Skeletal muscle cell (primary cell): ENCODE results near the gene DLG1.

ENCODE experiments used
- DNase-seq: peaks from one replicate; pipeline ENCODE4 v3.0.0-alpha.2; 2010; ENCODE audit warnings: low read depth
- H3K4me3 ChIP-seq: 2 replicates; pipeline ENCODE4 v1.5.1; 2011; ENCODE audit warnings: low read depth, mild to moderate bottlenecking, control low read depth, low read length, moderate library complexity

The DLG1 gene

DNA sequence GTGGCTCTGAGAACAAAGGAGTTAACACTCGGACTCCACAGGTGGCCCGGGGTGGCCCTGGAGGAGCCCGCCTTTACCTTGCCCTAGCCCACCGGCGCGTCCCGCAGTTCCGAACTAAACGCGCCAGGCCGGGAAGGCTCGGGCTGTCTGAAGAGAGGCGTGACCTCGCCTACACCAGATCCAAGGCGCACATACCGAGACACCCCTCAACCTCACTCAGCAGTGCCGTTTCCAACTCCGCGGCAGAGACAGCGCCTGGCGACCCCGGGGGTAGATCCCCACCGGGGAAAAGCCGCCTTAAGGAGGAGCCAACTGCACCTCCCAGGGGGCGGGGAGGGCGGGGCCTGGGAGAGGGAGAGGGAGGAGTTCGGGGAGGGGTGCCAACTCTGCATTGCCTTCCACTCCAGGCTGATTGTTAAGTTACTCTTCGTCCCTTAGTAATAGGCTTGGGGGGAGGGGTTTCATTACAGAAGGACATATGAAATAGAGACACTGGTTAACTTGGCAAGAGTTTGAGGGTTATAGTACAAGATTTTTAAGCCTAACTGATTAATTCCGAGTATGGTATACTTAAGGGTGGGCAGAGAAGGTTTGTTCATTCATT is at the start of gene DLG1:
TSS of gene DLG1 (minus strand) at position 272 of the 604 bp plus-strand sequence. CDS start 1,408 bp downstream, outside the sequence.
- DNase-seq, result peak; percentile 83
- peak within 1 kb of the TSS; percentile 88 for H3K4me3 ChIP-seq

DNA sequence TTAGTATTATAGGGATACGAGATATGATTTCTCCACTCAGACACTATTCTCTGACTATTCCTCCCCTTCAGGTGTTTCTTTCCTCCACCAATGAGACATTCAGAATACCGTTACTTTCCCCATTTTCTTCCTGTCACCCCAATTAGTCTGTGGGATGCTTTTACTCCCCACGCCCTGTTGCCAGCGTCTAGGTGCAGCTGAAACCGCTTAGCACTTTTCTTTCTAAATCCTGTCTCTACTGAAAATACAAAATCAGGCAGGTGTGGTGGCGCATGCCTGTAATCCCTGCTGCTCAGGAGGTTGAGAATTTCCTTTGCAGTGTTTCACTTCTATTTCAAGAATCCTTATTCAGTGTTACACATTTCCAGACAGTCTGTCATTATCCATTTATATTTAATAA is 49.6 kb upstream of the DLG1 start:
- no peak overlapping the region for H3K4me3 ChIP-seq
- DNase-seq, result no peak

DNA sequence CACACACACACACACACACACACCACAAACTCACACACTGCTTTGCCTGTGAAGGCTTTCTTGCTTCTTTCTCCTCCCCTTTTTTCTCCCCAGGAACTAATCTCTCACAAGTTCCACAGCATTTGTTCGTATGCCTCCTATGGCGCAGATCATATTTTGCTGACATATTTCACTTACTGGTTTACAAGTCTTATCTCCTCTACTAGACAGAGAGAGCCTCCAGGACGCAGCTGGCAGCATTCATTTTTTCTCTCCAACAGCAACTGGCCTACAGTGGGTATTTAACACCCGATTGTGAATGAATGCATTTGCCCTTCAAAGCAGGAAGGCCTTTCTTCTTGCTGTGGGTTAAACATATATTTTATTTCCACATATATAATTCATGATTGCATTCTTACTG is 47.0 kb upstream of the DLG1 start:
- no peak overlapping the region for H3K4me3 ChIP-seq
- no peak for DNase-seq

DNA sequence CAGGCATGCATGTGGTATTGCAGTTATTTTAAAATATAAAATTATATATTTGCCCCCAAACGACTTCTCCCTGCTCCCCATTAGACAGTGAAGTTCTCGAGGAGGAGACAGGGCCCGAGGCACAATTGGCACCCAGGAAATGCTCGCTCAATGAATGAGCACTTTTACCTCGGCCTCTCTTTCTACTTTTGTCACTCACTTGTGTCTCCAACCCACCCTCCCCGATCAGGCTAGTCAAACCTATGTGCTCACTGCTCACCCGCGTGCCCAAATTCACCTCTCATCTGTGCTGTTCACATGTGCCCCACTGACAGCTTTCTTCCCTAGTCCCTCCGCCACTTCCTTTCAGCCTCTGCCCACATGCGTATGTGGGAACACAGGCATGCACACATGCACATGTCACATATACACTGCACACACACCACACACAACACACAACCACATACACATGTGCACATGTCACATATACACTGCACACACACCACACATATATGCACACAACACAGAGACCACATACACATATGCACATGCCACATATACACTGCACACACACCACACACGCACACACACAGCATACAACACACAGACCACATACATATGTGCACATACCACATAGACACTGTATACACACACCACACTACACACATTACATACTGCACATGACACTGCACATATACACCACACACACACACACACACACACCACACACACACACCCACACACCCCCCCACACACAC is 46.3 kb upstream of the DLG1 start:
- no peak overlapping the region for H3K4me3 ChIP-seq
- no peak for DNase-seq

DNA sequence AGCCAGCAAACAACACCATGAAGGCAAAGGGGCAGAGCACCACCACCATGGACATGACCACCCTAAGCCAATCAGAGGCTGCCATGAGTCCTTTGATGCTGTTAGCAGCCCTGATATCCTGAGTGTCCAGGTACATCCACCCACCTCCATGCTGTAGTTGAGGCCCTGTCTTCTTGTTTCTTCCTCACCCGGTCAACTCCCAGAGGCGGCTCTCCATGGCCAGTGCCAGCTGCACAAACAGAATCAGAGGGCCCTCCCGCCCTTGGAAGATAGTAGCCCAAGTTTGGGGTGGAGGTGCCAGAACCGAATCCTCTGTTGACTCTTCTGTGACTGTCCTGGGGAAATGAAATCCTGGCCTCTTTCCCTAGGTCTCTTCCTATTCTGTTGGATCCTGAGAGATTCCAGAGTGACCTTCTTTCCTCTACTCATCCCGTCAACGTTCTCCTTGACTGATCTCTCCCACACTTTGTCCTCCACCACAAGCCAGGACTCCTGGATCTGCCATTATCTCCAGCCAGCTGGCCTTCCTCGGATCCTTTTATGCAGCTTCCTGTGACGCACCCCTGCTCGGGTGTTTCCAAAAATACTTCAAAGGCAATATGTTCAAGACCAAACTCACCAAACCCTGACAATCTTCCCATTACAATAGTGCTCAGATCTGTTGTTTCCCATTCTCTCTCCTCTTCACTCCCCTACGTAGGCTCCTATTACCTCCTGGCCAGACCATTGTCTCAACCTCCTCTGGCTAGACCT is 45.4 kb upstream of the DLG1 start:
- no peak for DNase-seq
- no peak overlapping the region for H3K4me3 ChIP-seq

DNA sequence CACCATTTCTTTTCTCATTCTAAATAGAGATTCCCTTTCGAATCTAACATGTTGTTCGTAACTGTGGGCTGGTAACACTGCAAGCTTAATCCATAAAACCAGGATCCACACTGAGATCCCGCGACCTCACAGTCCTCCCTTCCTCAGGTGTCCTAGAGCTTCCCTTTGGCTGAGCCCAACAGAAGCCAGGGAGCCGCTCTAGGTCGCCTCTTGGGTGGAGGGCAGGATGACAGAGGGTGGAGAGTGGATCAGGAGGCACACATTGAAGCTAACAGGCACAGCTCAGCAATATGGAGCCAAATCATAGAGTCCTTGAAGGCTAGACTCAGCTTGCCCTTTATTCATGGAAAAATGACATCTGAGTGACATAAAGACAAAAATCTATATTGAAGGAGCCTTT is 44.7 kb upstream of the DLG1 start:
- no peak for DNase-seq
- H3K4me3 ChIP-seq, result no peak overlapping the region

DNA sequence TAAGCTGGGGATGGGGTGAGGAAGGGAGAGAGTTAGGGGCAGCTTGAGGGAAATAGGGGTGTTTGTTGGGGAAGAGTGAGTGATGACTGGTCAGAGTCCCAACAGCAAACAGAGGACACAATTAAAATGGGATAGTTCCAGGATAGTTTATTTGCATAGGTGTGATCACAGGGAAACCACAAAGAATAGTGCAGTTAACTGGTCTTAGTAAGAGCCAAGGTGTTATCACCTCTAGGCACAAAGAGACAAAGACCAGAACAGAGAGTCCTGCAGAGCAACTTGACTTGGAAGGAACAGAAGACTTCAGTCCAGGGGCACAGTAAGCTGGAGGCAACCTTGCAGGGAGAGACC is 42.1 kb upstream of the DLG1 start:
- DNase-seq, result no peak
- H3K4me3 ChIP-seq, result no peak overlapping the region

DNA sequence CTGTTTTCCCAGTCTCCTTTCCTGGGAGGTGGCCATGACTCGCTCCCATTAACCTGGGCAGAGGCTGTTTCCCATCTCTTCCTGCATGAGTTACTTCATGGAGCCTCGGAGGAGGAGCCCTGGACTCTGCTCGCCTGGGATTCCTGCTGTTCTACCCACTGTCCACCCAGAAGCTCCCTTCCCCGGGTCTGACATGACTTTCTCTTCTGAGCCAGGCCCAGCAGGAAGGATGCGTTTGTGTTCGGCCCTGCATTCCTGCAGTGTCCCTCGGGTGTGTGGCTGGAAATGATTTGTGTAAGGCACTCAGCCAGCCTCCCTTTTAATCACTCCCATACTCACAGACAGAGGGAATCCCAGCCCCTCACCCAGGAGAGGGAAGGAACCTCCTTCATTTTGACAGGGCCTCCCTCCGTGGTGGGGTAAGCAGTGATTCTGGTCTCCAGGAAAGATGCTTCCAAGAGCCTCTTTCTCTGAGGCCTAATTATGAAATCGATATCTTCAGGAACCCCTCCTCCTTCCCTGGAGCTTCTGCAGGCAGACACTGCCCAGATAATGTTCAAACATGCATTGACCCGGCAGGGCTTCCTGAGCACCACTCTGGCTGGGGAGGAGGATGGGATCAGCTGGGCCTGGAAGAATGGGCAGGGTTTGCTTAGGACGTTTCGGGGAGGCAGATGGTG is 41.6 kb upstream of the DLG1 start:
- peak; percentile 62 for DNase-seq
- no peak overlapping the region for H3K4me3 ChIP-seq

DNA sequence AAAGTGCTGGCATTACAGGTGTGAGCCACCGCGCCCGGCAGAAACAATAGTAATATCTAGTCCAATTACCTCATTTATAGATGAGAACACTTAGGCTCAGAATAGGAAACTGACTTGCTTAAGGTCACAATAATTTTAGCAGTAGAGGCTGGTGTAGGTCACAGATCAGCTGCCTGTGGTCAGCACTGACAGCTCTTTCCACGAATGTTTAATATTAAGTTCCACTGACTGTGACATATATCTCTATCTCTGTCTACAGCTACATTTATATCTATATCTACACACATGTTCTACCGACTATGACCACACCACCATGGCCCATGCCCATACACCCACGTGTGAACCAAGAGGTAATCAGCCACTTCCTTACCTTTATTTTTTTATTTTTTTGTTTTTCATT is 40.2 kb upstream of the DLG1 start:
- no peak for DNase-seq
- H3K4me3 ChIP-seq, result no peak overlapping the region

DNA sequence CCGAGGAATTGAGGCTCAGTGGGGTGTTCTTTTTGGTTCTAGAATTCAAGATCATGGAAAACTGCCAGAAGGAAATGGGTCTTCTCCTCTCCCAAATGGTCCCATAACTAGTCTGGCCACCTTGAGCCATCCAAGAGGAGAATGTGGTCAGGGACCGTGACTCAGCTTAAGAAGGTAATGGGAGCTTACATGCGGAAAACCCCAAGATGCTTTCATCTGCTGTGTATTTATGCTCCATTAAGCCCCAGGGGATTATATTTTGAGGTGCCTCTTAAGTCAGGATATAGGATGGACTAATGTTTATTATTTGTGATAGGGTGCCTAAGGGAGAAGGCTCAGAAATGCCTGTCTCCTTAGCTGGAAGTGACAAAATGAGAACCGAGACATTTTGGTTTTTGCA is 39.2 kb upstream of the DLG1 start:
- no peak for DNase-seq
- H3K4me3 ChIP-seq, result no peak overlapping the region

DNA sequence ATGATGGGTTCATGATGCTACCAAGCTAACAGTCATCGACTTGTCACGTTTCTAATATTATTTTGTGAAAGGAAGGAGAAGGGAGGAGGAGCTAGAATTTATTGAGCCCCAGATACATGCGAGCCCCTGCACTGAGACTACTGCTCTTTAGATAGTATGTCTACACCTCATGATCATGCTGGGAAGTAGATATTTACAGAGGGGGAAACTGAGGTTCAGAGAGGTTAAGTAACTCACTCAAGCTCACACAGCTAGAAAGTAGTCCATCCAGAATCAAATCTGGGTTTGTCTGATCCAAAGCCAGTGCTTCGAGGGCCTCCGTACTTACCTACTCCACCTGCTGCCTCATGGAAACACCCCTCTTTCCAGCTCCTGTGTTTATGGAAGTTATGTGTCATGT is 38.8 kb upstream of the DLG1 start:
- no peak for DNase-seq
- no peak overlapping the region for H3K4me3 ChIP-seq

DNA sequence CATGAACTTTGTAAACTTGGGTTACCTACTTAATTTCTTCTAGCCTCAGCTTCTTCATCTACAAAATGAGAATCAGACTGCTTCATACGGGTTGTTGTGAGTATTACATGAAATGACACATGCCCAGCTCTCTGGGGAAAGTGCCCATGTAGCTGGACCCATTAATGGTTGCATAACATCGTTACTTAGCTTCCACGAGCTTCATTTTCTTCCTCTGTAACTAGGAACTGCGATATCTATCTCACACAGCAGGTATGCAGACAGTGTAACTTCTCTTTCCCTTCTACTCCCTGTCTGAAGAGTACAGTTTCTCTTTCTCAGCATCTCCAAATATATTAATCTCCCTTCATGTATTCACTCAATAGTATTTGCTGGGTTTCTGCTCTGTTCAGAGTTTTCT is 37.9 kb upstream of the DLG1 start:
- H3K4me3 ChIP-seq, result no peak overlapping the region
- no peak for DNase-seq

DNA sequence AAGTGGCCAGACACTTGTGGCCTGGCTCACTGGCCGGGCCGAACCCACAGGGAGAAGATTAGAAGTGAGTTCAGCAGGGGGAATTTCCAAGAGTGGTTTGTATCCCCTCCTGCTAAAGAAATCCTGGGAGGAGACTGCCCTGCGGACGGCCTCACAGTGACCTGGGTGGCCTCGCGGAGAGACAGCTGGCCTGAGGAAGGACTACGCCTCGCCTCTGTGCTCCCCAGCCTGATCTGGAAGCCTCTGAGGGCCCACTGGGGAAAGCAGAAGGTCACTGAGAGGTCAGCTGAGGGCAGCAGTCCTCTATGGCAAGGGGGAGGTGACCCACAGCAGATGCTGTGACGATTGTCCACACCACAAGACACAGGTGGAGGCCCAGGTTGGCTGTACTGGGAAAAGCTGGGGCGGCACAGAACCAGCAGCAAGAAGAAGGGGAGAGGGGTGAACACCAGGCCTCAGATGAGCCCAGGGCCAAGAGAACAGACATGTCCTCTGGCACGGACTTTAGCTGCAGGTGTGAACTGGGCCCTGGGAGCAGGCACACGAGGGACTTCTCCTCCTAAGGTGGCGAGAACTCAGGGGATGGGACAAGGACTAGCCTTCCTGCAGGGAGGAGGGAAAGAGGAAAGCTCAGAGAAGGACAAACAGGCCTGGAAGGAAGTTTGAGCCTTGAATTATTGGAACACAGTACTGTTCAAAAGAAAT is 37.2 kb upstream of the DLG1 start:
- no peak overlapping the region for H3K4me3 ChIP-seq
- no peak for DNase-seq

DNA sequence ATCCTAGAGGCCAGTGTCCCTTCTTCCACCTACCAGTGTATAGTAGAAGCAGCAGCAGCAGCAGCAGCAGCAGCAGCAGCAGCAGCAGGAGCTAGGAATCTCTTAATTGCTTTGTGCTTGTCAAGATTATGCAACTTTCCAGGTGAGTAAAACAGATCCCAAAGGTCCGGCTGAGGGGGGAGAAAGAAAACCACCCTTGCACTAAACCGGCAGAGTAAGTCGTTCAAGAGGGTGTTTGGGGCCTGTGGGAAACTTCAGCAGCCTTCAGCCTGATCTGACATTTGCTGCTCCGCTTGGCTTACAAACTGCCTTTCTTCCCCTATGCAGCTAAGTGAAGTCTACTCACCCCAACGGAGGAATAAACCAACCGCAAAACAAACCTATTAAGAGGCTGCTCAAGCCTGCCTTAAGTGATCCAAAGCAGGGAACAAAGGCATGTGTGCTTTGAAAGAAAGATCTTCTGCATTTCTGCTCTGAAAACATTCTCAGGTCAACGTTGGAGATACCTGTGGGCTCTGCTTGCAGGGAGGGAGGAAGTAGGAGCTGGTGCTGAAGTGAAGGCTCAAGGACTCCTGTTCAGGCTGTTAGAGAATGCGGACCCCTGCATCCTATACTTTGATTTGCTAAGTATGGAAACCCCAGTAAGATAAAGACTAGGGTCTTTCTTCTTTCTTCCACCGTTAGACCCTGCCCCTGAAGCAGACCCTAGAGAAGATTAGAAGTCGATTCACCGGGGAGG is 35.7 kb upstream of the DLG1 start:
- no peak overlapping the region for H3K4me3 ChIP-seq
- DNase-seq, result no peak

DNA sequence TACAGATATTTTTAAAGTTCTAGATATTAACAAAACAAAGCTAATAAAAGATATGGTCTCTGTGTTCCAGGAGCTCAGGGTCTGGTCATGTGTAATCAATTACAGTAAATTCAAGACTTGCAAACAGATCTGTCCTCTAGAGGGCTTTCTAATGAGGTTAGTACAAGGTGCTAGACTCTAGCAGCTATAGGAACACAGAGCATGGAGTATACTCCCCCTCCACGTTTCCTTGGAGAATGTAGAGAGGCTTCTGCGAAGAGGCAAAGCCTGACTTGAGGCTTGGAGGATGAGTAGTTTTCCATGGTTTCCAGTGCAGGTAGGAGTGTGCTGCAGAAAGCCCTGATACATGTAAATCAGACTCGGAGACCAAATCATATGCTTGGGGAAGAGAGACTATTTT is 32.7 kb upstream of the DLG1 start:
- DNase-seq, result no peak
- H3K4me3 ChIP-seq, result no peak overlapping the region

DNA sequence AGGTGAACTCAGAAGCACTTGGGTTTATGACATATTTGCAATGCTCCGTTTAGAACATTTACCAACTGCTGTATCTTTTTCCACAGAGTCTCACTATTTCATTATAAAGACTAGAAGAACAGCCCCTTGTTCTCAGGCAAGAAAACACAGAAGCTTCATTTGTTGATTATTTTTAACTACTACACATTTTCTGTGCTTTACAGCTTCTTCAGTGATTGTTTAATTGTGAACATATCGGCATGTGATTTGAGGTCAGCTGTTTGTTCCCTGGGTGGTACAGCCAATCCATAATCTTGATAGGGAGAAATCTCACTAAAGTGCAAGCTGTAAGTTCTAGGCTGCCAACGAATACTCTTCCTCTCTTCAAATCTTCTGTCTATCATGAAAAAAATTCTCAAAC is 31.0 kb upstream of the DLG1 start:
- no peak for DNase-seq
- no peak overlapping the region for H3K4me3 ChIP-seq

DNA sequence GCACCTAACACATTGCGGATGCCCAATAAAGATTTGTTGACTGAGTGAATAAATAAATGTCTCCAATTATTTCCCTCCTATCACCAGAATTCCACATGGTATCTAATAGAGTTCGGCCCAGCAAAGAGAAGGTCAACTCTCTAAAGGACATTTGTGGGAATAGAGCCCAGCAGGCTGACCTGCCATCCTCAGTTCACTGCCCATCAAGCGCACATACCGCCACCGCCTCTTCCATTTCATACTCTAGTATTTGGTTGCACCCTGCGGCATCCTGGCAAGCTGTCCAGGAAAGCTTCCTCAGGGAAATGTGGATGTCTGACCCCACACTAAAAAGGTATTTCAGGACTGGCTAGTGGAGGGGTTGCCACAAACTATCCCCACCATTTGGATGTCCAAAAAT is 29.8 kb upstream of the DLG1 start:
- DNase-seq, result no peak
- H3K4me3 ChIP-seq, result no peak overlapping the region

DNA sequence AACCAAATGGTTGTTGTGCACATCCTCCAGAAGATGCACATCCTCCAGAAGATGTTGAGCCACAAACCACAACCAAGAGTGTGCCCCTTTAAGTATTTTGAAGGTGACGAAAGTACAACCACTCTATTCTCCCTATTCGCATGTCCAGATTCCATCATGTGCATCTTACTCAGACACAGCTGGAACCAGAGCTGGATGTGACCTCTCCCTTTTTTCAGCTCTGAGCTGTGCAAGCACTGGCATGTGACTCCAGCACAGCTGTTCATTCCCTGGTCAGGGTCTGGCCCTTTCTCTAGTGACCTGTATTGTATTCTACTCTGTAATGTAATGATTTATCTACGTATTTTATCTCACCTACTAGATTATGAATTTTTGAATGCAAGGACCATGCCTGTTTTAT is 29.3 kb upstream of the DLG1 start:
- no peak for DNase-seq
- no peak overlapping the region for H3K4me3 ChIP-seq

DNA sequence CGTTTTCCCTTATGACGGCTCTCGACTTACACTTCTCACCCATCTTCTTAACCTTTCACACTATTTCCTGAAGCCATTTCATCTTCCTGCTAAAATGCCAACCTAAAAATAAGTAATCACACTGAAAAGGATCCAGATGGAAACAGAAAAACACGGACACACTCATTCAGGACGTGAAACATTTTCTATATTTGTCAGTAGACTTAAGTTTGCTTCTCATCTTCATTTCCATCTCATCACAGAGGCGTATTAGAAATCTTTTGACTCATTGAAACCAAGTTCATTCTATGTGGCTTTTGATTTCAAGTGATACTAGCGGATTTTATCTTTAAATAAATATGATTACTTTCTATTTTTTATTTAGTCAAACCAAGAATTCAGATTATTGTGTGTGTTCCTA is 27.4 kb upstream of the DLG1 start:
- no peak overlapping the region for H3K4me3 ChIP-seq
- DNase-seq, result no peak
